NT2/D1 (cell line): Measurements from ENCODE around the gene DEFB118.

Source experiments
- SUZ12 ChIP-seq: IDR thresholded peaks from 2 replicates; pipeline ENCODE4 v1.6.1; 2011; ENCODE audit not compliant: insufficient read length, insufficient read depth; ENCODE audit errors: extremely low read depth
- YY1 ChIP-seq: IDR thresholded peaks from 2 replicates; pipeline ENCODE4 v1.6.1; 2011; ENCODE audit not compliant: insufficient read length, insufficient read depth
- ZNF274 ChIP-seq: IDR thresholded peaks from 2 replicates; pipeline ENCODE4 v1.6.1; 2011; ENCODE audit warnings: mild to moderate bottlenecking, low read depth, low read length

DNA sequence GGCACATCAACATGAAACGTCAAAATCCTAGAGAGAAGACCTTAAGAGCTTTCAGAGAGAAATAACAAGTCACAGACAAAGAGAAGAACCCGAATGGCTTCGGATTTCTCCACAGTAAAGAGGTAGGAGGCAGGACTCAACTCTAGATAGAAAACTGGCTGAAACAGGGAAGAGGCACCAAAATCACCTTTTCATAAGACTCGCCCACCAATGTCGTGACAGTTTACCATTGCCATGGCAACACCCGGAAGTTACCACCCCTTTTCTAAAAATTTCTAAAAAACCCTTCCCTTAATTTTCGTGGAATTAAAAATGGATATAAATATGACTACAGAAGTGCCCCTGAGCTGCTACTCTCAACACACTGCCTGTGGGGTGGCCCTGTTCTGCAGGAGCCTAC, 49.9 kb downstream of the DEFB118 start:
- TF ChIP-seq YY1 (no peak), ZNF274 (no peak), SUZ12 (no peak)
